ENCODE measurements around the gene EBNA1BP2. TPM values are rescaled to one million over a fixed set of nuclear protein-coding genes. Genes with fewer than 3 reads are reported as not detected.
"Not testable (repeated sequence)": the region's sequence is repeated elsewhere in the genome, so short reads cannot be mapped to it uniquely, and the experiment has no call there.

EBNA1BP2 gene
- total RNA-seq, 2 experiments from 2014 or later: 37.8 to 39.8 TPM

DNA sequence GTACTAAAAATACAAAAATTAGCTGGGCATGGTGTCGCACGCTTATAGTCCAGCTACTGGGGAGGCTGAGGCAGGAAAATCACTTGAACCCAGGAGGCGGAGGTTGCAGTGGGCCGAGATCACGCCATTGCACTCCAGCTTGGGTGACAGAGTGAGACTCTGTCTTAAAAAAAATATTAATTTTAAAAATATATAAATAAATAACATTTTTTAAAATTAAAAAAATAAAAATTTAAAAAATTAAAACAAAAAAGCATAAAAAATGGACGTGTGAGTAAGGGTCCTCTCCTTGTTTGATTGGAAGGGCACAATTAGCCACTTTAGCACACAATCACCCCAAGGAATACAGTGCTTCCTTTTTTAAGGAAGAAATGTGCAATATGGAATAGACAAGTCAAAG lies 18.6 kb downstream of the EBNA1BP2 start:
- Mint-ChIP-seq H3K4me3 (no peak overlapping the region), H3K36me3 (ENCODE audit: low read depth) (no peaks in the 10 kb centered on the region), H3K4me1 (peaks cover 3% of the 10 kb centered on the region), H3K27me3 (peaks cover 18% of the 10 kb centered on the region), H3K27ac (no peak overlapping the region), H3K9me3 (no peaks in the 10 kb centered on the region)
- CTCF ChIA-PET: no interaction called here
- no peak for DNase-seq
- POLR2A ChIA-PET: no interaction called here

DNA sequence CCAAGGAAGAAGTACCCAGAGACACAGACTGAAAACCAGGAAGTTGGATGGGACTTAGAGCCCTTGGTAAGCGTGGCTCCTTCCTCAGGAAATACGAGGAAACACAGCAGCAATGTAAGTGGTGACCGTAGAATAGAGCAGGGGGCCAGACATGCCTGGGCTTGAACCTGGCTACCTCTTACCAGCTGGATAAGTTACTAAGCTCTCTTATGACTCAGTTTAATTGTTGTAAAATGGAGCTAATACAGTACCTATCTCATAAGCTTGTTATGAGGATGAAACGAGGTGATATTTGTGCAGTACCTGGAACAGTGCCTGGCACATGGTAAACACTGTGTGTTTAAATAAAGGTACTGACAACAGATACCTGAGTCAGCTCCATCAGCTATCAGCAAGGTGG lies 19.2 kb downstream of the EBNA1BP2 start:
- Mint-ChIP-seq H3K27me3 (peaks cover 21% of the 10 kb centered on the region), H3K4me3 (no peak overlapping the region), H3K4me1 (peaks cover 4% of the 10 kb centered on the region), H3K9me3 (no peaks in the 10 kb centered on the region), H3K36me3 (ENCODE audit: low read depth) (no peaks in the 10 kb centered on the region), H3K27ac (no peak overlapping the region)
- CTCF ChIA-PET: no interaction called here
- no peak for DNase-seq
- POLR2A ChIA-PET: no interaction called here

DNA sequence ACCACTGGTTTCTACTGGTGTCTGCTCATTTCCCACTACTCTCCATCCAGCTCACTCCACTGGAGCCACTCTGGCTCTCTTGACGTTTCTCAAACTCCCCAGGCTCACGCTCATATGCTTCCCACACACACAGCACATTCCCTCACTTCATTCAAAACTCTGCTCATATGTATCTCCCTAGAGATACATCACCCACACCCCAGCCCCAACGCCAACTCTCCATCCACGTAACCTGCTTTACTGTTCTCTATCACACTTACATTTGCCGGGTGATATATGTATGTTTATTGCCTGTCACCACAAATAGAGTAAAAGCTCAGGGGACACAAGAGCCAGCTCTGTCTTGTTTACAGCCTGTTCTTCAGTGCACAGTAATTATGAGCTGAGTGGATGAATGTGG lies 22.2 kb downstream of the EBNA1BP2 start:
- no peaks in the 10 kb centered on the region for H3K36me3 Mint-ChIP-seq (ENCODE audit: low read depth)
- no peak overlapping the region for H3K27ac Mint-ChIP-seq
- peaks cover 8% of the 10 kb centered on the region for H3K4me1 Mint-ChIP-seq
- no peak overlapping the region for H3K4me3 Mint-ChIP-seq
- no peaks in the 10 kb centered on the region for H3K9me3 Mint-ChIP-seq
- no peak for DNase-seq
- POLR2A ChIA-PET: interaction anchor here (0.9 kb wide), 1 partner anchor 13 kb away, joined by 3 read pairs; no protein-coding TSS in a partner anchor
- H3K27me3 Mint-ChIP-seq: peaks cover 42% of the 10 kb centered on the region
- CTCF ChIA-PET: interaction anchor here (1.3 kb wide), 1 partner anchor 237 kb away, joined by 3 read pairs; no protein-coding TSS in a partner anchor

DNA sequence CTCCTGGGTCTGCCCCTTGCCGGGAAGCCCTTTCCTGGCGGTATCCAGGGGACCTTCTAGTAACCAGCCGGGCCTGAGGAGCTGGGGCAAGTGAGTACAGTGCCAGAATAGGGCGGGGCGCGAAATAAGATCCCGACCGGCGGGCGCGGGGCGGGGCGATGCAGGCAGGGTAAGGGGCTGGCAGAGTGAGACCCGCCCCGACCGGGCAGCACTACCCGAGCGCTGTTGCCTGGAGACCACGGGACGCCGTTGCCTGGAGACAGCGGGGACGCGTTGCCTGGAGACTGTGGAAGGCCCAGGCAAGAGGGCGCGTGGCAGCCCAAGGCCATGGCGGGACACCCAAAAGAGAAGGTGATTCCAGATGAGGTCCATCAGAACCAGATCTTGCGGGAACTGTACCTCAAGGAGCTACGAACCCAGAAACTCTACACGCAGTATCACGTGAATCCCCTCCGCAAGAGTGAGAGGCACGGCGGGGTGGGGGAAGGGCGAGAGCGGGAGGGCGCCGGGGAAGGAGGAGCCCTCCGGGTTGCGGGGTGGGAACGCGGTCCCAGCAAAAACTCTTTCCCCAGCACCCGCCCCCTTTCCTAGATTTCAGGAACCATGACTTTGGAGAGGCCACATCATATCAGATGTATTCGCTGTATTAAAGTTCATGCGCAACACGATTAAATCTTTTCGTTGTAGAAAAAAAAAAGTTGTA lies 24.3 kb downstream of the EBNA1BP2 start:
- DNase-seq: peak; percentile 43
- Mint-ChIP-seq H3K4me1 (peaks cover 8% of the 10 kb centered on the region), H3K27me3 (peaks cover 58% of the 10 kb centered on the region), H3K36me3 (ENCODE audit: low read depth) (no peaks in the 10 kb centered on the region), H3K4me3 (no peak overlapping the region), H3K27ac (no peak overlapping the region), H3K9me3 (no peaks in the 10 kb centered on the region)
- CTCF ChIA-PET: no interaction called here
- POLR2A ChIA-PET: no interaction called here

DNA sequence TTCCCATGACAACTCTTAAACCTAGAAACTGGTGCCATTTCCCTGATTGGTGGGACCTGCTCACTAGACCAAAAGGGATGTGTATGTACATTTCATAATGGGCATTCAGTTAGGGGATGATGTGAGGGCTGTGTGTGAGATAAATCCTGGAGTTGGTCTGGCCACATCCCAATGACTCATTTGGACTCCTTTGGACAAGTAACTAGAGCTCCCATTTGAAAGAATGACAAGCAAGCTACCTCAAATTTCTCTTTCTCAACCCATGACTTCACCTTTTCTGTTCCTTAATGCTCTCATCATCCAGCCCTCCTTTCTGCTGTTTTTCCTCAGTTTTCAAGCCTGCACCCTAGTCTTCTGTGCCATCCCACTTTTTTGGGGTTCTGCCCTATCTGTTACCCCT lies 27.9 kb downstream of the EBNA1BP2 start:
- Mint-ChIP-seq H3K9me3 (no peaks in the 10 kb centered on the region), H3K27me3 (peaks cover 57% of the 10 kb centered on the region), H3K36me3 (ENCODE audit: low read depth) (no peaks in the 10 kb centered on the region), H3K4me1 (peaks cover 8% of the 10 kb centered on the region), H3K4me3 (no peak overlapping the region), H3K27ac (no peak overlapping the region)
- no peak for DNase-seq
- CTCF ChIA-PET: no interaction called here
- POLR2A ChIA-PET: no interaction called here

DNA sequence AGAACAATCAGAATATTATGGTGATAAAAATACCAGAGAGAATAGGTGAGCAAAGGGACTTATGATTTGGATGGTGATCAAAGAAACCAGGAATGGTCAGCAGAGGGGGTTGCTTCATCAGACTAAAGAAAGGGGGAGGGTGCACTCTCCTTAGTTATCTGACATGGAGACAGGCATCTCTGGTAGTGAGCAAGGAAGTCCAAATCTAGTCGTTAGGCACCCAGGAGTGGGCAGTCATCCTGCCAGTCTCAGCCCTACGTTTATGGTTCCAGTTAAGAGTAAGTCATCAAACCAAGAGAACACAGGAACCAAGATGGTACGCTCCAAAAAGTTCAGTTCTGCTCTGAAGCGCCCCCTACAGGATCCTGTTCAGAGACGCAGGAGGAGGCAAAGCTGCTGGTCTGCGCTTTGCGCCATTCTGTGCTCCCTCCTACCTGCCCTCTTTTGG lies 28.6 kb downstream of the EBNA1BP2 start:
- peaks cover 50% of the 10 kb centered on the region for H3K27me3 Mint-ChIP-seq
- H3K9me3 Mint-ChIP-seq: no peaks in the 10 kb centered on the region
- ChIA-PET CTCF (no interaction called here), POLR2A (no interaction called here)
- H3K4me3 Mint-ChIP-seq: no peak overlapping the region
- no peaks in the 10 kb centered on the region for H3K36me3 Mint-ChIP-seq (ENCODE audit: low read depth)
- peaks cover 4% of the 10 kb centered on the region for H3K4me1 Mint-ChIP-seq
- no peak for DNase-seq
- H3K27ac Mint-ChIP-seq: no peak overlapping the region

DNA sequence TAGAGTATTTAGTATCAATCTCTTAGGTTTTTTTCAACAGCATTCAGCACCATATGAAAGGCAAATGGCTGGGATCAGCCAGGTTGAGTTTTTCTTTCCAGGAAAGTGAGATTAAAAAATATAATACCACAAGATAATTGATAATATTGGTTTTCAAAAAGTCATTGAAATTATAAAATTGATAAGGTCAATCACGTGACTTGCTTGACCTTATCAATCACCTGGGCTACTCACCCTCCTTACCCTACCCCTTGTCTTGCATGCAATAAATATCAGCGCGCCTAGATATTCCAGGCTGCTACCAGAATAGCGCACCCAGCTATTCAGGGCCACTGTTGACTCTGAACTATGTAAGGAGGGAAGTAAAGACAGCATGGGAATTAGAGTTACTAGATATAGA lies 31.5 kb downstream of the EBNA1BP2 start:
- Mint-ChIP-seq H3K36me3 (ENCODE audit: low read depth) (no peaks in the 10 kb centered on the region), H3K27ac (no peak overlapping the region), H3K4me3 (no peak overlapping the region), H3K9me3 (no peaks in the 10 kb centered on the region), H3K4me1 (no peaks in the 10 kb centered on the region), H3K27me3 (peaks cover 36% of the 10 kb centered on the region)
- POLR2A ChIA-PET: no interaction called here
- DNase-seq: no peak
- CTCF ChIA-PET: no interaction called here

DNA sequence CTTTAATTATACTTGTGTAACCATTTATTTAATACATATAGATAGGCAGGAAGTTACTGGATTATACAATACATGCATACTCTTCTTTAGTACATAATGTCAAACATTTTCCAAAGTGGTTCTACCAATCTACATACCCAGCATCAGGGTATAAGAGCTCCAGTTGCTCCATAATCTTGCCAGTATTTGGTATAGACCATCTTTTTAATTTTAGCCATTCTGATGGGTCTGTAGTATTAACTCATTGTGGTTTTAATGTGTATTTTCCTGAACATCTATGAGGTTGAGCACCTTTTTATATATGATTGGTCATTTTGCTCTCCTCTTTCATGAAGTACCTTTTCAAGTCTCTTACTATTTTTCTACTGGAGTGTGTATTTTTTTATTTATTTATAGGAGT lies 32.1 kb downstream of the EBNA1BP2 start:
- Mint-ChIP-seq H3K36me3 (ENCODE audit: low read depth) (no peaks in the 10 kb centered on the region), H3K27me3 (peaks cover 30% of the 10 kb centered on the region), H3K27ac (no peak overlapping the region), H3K4me3 (no peak overlapping the region), H3K4me1 (no peaks in the 10 kb centered on the region), H3K9me3 (no peaks in the 10 kb centered on the region)
- ChIA-PET CTCF (no interaction called here), POLR2A (no interaction called here)
- DNase-seq: no peak

DNA sequence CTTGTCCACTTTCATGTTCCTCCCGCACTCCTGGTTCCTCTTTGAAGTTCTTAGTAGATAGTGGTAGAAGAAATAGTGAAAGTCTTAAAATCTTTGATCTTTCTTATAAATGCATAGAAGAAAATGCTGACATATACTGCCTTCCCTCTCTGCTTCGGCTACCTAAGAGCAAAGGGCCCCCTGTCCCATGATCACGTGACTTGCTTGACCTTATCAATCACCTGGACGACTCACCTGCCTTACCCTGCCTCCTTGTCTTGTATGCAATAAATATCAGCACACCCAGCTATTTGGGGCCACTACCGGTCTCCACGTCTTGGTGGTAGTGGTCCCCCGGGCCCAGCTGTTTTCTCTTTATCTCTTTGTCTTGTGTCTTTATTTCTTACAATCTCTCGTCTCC lies 32.8 kb downstream of the EBNA1BP2 start:
- not testable (repeated sequence) for H3K36me3 Mint-ChIP-seq (ENCODE audit: low read depth)

DNA sequence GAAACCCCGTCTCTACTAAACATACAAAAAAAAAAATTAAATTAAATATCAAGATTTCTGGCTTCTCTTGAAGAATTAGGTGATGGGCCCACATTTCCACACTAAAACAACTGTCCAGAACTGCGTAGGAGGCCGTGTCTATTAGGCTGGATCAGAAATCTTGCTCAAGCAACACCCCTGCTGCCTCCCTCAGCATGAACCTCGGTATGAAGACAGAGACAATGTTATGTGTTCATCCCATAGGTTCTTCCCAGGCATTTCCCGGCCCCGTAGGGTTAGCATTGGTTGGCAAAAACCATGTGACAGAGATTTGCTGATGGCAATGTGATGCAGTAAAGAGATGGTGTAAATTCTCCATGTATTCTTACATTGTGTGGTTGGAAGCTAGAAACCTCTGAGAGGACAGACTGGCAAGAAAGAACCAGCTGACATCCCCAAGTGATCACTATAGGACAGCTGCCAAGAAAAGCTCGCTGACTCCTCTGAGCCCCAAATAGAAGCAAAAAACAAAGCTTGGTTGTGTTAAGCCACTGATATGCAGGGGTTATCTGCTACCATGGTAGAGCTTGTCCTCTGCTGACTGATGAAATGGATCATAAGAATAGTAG lies 34.5 kb downstream of the EBNA1BP2 start:
- no peak overlapping the region for H3K4me3 Mint-ChIP-seq
- H3K9me3 Mint-ChIP-seq: no peaks in the 10 kb centered on the region
- POLR2A ChIA-PET: no interaction called here
- H3K4me1 Mint-ChIP-seq: no peaks in the 10 kb centered on the region
- CTCF ChIA-PET: no interaction called here
- no peak overlapping the region for H3K27ac Mint-ChIP-seq
- DNase-seq: no peak
- H3K36me3 Mint-ChIP-seq (ENCODE audit: low read depth): no peaks in the 10 kb centered on the region
- peaks cover 32% of the 10 kb centered on the region for H3K27me3 Mint-ChIP-seq

More for the DNA sequence above, 32.8 kb downstream of the EBNA1BP2 start:
- POLR2A ChIA-PET, H3K9me3 Mint-ChIP-seq, H3K4me3 Mint-ChIP-seq, H3K4me1 Mint-ChIP-seq, H3K27ac Mint-ChIP-seq, DNase-seq, CTCF ChIA-PET: not testable (repeated sequence)
- peaks cover 30% of the 10 kb centered on the region for H3K27me3 Mint-ChIP-seq

DNA sequence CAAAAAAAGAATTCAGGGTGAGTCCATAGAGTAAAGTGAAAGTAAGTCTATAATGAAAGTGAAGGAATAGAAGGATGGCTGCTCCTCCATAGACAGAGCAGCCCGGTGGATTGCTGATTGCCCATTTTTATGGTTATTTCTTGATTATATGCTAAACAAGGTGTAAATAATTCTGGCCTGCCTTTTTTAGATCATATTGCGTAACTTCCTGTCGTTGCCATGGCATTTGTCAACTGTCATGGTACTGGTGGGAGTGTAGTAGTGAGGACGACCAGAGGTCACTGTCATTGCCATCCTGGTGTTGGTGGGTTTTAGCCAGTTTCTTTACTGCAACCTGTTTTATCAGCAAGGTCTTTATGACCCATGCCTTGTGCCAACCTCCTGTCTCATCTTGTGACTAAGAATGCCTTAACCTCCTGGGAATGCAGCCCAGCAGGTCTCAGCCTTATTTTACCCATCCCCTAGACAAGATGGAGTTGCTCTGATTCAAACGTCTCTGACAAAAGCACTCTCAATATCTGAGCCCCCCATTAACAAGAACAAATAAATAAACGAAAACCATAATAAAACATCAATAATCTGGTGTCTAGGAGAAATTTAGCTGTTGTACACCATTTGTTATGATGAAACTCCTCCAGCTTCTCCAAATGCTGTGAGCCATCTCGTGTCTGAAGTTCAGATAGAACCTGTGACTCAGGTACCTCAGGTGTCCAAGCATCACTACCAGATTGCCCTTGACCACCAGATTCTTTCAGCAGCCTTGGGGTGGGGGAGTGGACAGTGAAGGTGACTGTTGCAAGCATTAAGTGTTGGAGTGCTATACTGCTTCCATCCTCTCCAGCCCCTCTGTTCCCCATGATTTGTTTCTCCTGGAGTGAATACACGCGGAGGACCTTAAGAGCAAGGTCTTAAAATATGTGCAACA lies 36.0 kb downstream of the EBNA1BP2 start:
- no peaks in the 10 kb centered on the region for H3K36me3 Mint-ChIP-seq (ENCODE audit: low read depth)
- ChIA-PET CTCF (no interaction called here), POLR2A (no interaction called here)
- no peak overlapping the region for H3K4me3 Mint-ChIP-seq
- H3K27me3 Mint-ChIP-seq: peaks cover 36% of the 10 kb centered on the region
- no peaks in the 10 kb centered on the region for H3K9me3 Mint-ChIP-seq
- no peak overlapping the region for H3K27ac Mint-ChIP-seq
- H3K4me1 Mint-ChIP-seq: no peaks in the 10 kb centered on the region
- DNase-seq: no peak

DNA sequence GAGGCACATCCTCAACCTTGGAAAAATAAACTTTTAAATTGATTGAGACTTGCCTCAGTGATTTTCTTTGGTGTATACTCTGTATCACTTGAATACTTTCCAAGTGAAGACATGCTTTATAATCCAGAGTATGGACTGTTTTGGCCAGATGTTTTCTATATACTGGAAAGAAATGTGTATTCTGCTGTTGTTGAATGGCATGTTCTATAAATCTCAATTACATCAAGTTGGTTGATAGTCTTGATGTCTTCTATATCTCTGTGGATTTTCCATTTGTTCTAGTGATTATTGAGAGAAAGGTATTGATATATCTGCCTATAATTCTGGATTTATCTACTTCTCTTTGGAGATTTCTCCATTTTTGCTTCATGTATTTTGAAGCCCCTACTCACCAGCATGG lies 37.5 kb downstream of the EBNA1BP2 start:
- POLR2A ChIA-PET: no interaction called here
- Mint-ChIP-seq H3K27ac (no peak overlapping the region), H3K27me3 (peaks cover 39% of the 10 kb centered on the region), H3K4me3 (no peak overlapping the region), H3K4me1 (no peaks in the 10 kb centered on the region), H3K36me3 (ENCODE audit: low read depth) (no peaks in the 10 kb centered on the region), H3K9me3 (no peaks in the 10 kb centered on the region)
- DNase-seq: no peak
- CTCF ChIA-PET: no interaction called here

DNA sequence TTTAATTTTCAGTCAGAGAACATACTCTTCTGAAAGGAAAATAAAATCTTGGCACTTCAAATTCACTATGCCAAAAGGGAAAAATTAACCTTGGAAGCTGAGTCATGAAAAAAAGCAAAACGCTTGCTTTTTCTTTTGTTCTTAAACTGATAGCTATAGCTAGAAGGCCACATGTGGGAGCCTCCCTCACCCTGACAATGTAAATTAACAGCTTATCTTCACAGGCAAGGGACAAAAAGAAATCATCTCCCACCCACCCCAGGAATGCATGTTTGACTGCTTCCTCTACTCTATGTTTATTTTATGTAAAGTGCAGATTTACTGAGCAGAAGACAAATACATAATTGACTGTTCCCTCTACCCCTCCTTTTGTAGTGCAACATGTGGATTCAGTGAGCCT lies 38.0 kb downstream of the EBNA1BP2 start:
- no peaks in the 10 kb centered on the region for H3K36me3 Mint-ChIP-seq (ENCODE audit: low read depth)
- no peak for DNase-seq
- no peak overlapping the region for H3K27ac Mint-ChIP-seq
- no peaks in the 10 kb centered on the region for H3K9me3 Mint-ChIP-seq
- no peaks in the 10 kb centered on the region for H3K4me1 Mint-ChIP-seq
- no peak overlapping the region for H3K4me3 Mint-ChIP-seq
- peaks cover 37% of the 10 kb centered on the region for H3K27me3 Mint-ChIP-seq
- CTCF ChIA-PET: no interaction called here
- POLR2A ChIA-PET: no interaction called here

All from activated CD4-positive, alpha-beta memory T cell treated with anti-CD3 and anti-CD28 coated beads, Interleukin-2, amount 10 ng/mL, durations not matched to agents 7 days and 5 days (primary cell).